GM21723 (cell line): ENCODE data around the gene FAM117A.
"Not testable (repeated sequence)": the region's sequence is repeated elsewhere in the genome, so short reads cannot be mapped to it uniquely, and the experiment has no call there.

Experiments used
- ATAC-seq: cut with Tn5 transposase; IDR thresholded peaks from one replicate; pipeline ENCODE4 v1.9.1; 2021; ENCODE audit warnings: mild to moderate bottlenecking, moderate library complexity; ENCODE audit not compliant: unreplicated experiment

The FAM117A gene

DNA sequence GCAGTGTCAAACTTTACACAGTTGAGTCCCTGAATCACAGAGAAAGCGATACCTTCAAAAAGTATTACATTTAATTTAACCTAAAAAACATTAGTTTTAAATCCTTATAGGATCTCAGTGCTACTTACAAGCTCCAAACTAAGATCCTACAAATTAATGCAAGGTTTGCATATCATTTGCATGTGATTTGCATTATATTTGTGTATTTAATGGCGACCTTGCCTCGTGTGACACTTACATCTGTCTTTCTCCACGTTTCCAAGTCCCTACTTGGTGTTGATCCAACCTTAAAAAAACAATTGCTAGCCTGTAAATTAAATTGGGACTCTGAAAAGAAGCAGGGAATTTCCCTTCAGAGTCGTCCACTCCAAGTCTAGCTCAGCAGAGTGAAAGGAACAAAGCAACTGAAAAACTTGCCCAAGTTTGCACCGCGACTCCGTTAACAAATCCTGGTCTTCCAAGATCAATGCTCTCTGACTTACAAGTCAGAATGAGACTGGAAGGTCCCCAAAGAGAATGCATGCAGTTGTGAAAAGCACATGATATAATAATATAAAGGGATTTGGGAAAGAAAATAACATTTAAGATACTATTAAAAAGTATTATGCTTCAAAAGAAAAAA is 739 bp upstream of the FAM117A start:
- no peak for ATAC-seq

DNA sequence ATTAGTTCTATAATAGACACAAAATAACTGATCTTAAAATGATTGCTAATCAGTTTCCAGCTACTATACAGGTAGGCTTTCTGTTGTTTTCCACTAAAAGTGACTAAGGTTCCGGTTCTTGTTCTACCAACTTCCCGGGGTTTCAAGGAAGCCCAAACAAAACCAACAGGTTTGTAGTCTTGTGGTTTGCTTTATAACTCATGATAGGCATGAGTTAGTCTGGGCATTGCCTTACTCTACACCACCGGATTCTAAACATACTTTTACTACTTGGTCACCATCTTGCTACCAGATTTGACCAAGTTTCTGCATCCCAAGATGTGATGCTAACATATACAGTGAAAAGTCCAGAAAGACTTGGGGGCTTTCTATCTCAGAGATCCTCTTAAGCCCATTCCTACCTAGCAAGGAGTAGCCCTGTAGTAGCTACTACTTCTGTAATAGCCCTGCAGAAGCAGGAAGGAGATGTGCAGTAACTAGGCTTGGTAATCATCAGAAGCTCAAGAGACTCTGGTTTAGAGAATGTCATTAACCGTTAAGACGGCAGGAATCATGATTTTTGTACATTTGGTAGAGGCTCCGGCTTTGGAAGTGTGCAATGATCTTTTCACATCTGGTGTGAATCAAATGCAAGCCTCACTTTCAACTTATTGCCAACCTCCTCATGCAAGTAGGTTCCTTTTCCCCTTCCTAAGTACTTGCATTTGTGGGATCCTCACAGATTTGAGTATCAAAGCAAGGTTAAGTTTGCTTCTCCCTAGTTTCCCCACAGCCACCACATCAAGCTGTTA is 1.6 kb downstream of the FAM117A start:
- no peak for ATAC-seq

DNA sequence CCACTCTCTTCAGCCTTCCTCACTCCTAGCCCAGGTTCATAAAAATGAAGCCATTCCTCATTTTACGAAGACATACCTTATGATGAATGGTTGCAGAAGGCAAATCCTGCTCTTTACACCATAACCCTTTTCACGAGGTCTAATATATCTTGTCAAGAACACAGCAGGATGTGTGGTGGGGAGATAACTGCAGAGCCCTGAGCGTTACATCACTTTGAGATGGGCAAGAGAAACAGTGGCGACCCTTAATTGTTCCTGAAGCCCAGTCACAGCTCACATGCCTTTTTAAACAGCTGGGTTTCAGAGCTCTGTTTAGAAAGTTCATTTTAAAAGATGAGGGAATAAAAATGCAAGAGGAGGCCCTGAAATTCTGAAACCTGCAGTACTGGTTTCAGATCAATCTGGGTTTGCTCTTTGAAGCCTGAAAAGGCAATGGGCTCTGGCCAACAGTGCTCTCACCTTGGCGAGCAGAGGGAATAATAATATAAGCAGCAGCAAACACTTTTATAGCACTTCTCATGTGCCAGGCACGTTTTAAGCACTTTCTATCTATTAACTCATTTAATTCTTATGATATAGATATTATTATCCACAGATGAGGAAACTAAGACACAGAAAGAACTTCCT is 2.9 kb downstream of the FAM117A start:
- ATAC-seq = no peak

DNA sequence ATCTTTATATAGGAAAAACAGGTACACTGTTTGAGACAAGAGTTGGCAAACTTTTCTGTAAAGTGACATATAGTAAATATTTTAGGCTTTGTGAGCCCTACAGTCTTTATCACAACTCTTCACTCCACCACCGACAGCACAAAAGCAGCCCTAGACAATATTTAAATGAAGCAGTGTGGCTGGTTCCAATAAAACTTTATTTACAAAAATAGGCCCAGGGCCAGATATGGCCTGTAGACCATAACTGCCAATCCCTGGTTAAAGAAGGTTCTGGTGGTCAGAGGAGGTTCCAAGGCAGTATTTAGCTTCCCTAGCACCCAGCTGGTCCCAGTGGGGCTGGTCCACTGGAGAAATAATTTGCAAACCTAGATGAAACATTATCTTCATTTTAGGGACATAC is 3.6 kb downstream of the FAM117A start:
- ATAC-seq = no peak

DNA sequence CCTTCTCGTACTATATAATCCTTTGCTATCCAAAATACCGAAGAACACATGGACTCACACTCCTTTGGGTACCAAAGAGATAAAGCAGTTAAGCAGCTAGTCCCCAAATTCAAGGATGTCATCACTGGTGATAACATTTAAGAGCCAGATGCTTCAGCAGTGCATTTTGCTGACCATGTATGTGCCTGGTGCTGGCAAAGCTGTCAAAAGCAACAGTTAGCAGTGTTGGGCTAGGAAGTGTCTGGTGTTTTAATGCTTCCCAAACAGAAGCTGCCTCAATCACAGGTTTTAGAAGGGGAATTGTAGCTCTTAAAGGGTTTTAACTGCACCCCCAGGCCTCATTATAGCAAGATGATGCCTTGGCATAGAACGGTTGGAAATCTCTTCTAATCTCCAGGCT is 4.7 kb downstream of the FAM117A start:
- no peak for ATAC-seq

DNA sequence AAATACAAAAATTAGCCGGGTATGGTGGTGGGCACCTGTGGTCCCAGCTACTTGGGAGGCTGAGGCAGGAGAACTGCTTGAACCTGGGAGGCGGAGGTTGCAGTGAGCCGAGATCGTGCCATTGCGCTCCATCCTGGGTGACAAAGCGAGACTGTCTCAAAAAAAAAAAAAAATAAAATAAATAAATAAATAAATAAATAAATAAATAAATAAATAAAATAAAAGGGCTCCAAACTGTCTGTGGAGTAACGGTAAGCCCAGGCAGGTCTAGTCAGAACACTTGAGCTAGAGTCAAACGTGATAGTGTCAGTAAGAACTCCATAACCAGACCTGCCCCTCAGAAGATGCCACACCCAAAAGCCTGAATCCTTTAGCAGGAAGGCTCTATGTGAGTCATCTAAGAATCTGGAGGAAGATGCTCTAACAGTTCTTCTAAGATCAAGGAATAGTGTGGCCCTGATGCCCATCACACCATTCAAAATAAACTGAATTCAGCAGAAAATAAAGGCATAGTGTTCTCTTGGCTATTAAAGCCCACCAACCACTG is 5.4 kb downstream of the FAM117A start:
- not testable (repeated sequence) for ATAC-seq

DNA sequence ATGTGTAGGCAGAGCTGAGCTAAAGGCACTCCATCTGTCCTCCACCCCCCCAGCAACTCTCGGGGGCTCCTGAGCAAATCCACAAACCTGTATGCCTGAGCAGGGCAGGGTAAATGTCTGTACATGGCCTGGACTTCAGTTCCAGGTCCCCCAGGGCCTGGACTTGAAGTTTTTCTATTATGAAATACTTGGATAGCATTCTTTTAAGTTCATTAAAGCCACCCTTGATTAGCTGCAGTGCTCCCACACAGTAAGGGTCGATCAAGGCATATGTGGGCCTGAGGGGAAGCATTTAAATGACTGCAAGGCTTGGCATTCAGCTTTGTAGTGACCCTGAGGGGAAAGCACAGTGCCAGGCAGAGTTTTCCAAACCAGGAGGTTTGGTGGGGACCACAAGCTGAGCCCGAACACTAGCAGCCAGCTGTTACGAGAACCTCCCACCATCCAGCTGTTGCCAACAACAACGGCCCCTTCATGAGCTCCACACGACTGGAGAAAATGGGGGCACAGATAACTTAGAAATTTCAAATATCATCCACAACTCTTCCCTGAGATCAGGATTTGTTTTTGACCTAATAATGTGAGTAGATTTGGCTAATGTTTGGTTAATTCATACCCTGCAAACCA is 6.7 kb downstream of the FAM117A start:
- ATAC-seq = no peak

DNA sequence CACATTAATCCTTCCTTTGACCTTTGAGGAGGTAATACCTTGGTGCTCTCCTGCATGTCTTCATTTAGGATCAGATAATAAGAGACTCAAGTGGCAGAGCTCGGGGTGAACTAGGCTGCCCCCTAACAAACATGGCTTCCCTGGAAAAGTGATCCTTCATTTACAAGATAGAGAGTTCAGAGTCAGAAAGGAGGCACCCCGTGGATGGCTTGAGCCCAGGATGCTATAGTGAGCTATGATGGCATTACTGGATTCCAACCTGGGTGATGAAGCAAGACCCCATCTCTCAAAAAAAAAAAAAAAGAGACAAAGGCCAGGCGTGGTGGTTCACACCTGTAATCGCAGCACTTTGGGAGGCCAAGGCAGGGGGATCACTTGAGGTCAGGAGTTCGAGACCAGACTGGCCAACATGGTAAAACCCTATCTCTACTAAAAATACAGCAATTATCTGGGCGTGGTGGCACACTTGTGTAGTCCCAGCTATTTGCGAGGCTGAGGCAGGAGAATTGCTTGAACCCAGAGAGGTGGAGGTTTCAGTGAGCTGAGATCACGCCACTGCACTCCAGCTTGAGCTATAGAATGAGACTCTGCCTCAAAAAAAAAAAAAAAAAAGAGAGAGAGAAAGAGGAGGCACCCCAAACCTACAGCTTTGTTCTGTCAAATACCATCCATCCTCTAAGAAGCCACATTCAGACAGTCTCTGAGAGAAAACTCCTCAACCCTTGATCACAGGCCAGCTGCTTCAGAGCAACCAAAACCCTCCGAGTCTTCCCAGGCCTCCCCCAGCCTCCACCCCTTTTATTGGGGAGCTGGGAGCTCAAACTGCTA is 7.4 kb downstream of the FAM117A start:
- ATAC-seq = no peak

DNA sequence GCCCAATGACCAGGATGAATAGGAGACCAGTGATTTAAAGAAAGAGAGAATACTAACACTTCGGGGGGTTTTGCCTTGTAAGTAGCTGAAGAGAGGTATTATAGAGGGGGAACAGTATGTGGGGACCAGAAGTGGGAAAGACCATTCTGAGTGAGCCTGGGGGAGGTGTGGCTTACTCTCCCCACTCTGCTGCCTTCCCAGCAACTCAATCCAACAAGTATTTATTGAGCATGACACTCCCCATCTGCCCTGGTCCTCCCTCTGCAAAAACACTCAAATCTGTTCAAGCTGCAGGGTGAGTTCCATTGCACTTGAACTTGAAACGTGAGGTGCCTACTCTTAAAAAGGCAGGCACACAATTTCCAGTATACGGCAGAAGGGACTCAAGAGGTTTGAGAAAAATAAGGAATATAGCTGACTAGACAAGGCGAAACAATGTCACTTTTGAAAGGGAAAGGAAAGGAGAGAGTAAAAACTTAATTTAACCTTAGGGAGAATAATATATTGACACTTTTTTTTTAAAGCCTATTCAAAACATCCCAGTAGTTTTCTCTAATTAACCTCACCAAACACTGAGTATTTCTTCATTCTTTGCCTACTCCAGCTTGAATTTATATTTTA is 8.2 kb downstream of the FAM117A start:
- no peak for ATAC-seq

DNA sequence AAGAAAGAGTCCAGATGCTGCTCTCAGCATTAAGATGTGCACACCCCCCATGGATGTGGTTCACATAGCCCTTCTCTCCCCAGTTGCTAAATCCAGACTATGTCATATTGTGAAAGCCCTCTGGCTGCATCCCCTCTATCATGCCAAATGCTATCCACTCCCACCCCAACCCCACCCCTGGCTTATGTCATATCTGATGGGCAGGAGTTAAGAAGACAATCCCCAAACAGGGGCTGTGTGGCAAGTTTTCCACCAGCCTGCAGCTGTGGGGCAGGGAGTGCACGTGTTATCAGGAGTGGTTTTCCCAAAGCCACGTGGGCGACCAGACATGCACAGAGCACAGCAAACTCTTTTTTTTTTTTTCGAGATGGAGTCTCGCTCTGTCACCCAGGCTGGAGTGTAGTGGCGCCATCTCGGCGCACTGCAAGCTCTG is 10.0 kb downstream of the FAM117A start:
- ATAC-seq = no peak

DNA sequence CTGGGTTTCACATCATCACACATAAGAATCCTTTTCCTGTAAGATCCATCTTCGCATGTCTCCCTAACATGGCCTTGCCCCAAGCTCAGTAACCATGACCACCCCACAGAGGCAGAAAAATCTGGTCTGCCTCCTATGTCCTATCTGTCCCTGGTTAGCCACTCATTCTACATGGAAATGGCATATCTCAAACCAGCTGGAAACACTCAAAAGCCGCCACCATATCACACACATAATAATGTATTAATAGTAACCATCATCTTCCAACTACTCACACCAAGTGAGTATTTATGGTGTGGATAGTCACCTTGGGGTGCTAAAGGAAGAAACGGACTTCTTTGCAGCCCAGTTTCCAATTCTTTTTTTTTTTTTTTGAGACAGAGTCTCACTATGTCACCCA is 11.4 kb downstream of the FAM117A start:
- no peak for ATAC-seq

DNA sequence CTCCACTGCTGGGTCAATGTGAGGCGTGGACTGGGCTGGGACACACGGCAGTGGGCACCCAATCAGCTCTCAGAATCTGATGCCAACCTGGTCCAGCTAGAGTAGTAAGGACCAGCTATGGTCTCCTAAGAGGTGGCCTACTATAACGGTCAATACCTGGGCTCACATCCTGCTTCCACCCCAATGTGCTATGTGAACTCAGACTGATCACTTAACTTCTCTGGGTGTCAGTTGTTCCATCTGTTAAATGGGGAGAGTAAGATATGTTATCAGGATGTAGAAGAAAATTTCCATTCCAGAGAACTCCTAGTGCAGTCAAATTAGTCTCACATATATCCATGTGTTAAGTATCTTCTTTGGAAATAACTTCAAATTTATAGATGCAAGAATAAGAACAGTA is 14.2 kb downstream of the FAM117A start:
- no peak for ATAC-seq

DNA sequence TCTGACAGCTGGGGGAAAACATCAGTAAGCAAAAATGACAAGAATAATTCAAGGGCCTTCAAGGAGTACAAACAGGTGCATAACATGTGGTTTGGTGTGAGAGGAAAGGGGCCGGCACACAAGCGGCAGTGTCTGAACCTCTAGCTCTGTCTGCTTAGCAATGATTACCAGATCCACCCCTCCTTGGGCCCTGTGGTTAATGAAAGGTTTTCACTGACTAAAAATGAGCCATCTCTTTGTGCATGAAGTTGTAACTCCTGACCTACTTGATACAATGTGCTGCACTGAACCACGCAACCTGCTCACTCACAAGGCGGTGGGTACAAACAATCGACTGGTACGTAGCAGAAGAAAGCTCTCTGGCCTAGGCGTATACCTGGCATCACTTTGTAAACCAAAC is 15.1 kb downstream of the FAM117A start:
- peak; percentile 80 for ATAC-seq

DNA sequence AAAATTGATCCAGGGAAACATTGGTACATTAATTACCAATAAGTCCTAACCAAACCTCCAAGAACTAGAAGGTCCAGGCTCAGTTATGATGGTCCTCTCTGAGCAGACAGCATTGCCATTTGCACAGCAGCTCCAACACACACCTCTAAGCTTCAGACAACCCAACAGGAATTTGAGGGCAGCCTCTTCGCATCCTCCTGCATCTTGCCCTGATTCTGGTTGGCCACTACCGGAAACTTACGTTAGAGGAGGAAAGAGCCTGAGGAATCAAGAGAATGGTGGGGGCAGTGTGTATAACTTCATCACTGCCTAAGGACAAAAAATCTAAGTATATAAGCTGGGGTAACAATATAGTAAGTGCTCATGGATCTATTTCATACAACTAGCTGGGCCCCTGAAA is 15.7 kb downstream of the FAM117A start:
- no peak for ATAC-seq

DNA sequence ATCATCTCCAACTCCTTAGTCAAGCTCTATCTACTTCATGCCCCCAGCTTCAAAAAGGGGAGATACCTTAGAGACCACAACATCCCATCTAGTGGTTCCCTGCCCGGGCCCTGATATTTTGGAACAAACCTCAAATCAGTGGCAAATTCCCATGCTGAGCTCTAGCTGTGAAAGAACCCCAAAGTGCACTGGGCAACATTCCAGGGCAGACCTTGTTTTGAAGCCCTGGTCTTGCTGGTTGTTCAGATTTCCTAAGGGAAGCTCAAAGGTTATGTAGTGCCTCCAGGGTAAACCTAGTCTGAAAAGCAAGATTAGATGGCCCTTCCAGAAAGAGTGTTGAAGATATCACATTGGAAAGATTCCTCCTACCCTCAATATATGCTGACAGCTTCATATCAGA is 16.3 kb downstream of the FAM117A start:
- ATAC-seq = no peak

DNA sequence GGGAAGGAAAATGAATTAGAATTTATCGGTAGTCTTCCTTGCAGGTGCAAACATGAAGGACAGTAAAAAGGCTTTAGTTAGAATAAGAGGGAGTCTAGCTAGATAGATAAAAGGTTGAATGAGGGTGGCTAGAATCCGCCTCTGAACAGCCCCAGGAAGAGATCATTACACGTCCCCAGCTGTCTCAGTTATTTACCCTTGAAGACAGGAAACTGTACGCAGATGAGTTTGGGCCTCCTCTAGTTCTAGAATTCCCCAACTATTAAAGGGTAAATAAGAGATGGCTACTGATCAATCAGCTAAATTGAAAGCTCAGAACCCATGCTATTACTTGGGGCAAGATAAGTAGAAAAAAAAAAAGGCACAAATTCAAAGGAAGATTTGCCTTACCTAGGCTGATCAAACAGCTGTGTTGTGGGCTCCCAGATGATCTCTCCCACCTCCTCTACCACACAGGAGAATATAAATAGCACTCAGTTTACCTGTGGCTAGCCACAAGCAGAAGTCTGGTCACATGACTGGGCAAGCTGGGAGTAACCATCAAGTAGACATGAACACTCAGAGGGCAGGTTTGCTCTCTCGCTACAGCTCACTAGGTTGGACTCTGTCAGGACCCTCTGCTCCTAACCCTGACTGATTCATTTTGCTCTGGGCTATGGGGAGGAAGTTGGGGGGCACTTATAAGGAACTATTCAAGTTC is 17.0 kb downstream of the FAM117A start:
- peak; percentile 59 for ATAC-seq

DNA sequence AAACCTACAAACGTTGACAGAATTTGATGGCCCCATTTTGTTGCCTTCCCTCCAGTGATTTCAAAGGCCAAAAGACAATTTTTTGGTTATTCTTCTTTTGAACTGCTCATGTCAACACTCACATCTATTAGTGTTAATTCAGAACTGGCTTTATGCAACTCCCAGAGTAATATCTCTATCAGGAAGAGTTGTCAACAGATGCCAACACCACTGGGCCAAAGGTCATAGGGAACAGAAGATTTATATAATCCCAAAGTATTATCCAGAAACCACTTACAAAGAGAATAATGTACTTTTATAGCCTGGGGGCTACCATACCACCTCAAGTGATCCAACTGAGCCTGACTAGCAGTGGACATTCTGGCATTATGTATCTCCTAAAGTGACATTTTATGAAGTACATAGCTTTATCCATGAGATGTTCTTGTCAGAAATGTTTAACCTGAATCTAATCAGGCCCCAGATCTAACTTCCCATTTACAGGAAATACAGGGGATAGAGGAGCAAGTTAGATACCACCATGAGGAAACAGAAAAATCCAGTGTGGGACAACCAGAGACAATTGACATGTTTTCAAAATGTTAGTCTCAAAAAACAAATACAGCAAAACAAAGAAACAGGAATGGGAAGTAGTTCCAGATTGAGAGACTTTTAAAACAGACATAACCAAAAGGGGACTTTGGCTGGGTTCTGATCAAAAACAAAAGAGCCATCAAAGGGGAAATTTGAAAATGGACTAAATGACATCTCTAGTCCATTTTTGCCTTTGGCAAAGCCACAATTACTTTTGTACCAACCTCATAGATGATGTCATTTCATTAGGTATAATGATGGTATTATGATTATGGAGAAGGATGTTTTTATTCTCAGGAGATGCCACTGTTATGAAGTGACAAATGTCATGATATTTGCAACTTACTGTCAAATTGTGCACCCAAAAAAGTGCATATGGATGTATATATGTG is 18.5 kb downstream of the FAM117A start:
- no peak for ATAC-seq

DNA sequence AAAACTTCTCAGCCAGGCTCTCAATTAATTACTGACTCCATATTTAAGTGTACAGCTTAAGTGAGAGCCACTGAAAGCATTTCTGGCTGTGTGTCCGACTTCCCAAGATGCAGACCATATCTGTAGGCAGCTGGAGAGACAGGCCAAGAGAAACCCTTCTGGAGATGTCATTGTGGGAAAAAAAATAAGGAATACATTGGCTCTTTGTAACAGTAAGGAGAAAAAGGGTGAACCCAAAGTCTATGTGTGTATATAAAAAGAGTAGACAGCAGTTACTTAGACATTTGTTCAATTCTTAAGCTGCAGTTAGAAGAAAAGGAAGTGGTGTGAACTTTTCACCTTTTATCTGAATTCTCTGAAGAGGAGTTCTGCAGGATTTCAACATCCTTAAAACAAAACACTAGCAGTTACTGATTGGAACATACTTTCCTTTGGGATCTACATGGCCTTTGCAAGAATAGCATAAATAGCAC is 21.7 kb downstream of the FAM117A start:
- no peak for ATAC-seq
